DND-41 (cell line): ENCODE measurements around the gene TBX18.

ENCODE experiments used
- EZH2 ChIP-seq: IDR thresholded peaks from 3 replicates; pipeline ENCODE4 v1.6.1; 2012; ENCODE audit warnings: borderline replicate concordance, low read depth, mild to moderate bottlenecking, moderate library complexity, low read length, inconsistent platforms; ENCODE audit not compliant: severe bottlenecking
- TF ChIP-seq, protein P1 (sequence below): IDR thresholded peaks from 2 replicates; pipeline ENCODE4 v1.5.1; 2012; ENCODE audit warnings: borderline replicate concordance, low read length, moderate library complexity, mild to moderate bottlenecking; ENCODE audit not compliant: poor library complexity, severe bottlenecking; ENCODE audit errors: extremely low read depth

GRCh38 chr6:84779380-84779779 lies 15.0 kb upstream of the TBX18 start:
- TF ChIP-seq, protein P1, sequence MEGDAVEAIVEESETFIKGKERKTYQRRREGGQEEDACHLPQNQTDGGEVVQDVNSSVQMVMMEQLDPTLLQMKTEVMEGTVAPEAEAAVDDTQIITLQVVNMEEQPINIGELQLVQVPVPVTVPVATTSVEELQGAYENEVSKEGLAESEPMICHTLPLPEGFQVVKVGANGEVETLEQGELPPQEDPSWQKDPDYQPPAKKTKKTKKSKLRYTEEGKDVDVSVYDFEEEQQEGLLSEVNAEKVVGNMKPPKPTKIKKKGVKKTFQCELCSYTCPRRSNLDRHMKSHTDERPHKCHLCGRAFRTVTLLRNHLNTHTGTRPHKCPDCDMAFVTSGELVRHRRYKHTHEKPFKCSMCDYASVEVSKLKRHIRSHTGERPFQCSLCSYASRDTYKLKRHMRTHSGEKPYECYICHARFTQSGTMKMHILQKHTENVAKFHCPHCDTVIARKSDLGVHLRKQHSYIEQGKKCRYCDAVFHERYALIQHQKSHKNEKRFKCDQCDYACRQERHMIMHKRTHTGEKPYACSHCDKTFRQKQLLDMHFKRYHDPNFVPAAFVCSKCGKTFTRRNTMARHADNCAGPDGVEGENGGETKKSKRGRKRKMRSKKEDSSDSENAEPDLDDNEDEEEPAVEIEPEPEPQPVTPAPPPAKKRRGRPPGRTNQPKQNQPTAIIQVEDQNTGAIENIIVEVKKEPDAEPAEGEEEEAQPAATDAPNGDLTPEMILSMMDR: peak; percentile 39
- TF ChIP-seq EZH2: no peak
